GM20431 (cell line): ENCODE results near the gene FAIM2.

ENCODE experiments used
- in situ Hi-C: fragments of 300-500 bp; cut with MseI, MboI; formaldehyde crosslinking; loops from one replicate; pipeline ENCODE4 v1.15.0; 2020; ENCODE audit warnings: low sequenced_read_pairs; ENCODE audit not compliant: unreplicated experiment

The FAIM2 gene

GRCh38 chr12:49900371-49900770 lies 3.3 kb downstream of the FAIM2 start:
- in situ Hi-C loops, result no loop called here

GRCh38 chr12:49899921-49900320 lies 3.8 kb downstream of the FAIM2 start:
- in situ Hi-C loops, result no loop called here

GRCh38 chr12:49899286-49899843 lies 4.3 kb downstream of the FAIM2 start:
- in situ Hi-C loops, result no loop called here

GRCh38 chr12:49897276-49897675 lies 6.4 kb downstream of the FAIM2 start:
- in situ Hi-C loops, result no loop called here

GRCh38 chr12:49895773-49896172 lies 7.9 kb downstream of the FAIM2 start:
- in situ Hi-C loops, result no loop called here

GRCh38 chr12:49894751-49895148 lies 8.9 kb downstream of the FAIM2 start:
- in situ Hi-C loops, result no loop called here

- in situ Hi-C loops, result no loop called here
Observed at GRCh38 chr12:49893753-49894750, 9.6 kb downstream of the FAIM2 start.

- in situ Hi-C loops, result no loop called here
Observed at GRCh38 chr12:49892732-49893317, 10.9 kb downstream of the FAIM2 start.

- in situ Hi-C loops, result no loop called here
Observed at GRCh38 chr12:49892084-49892731, 11.5 kb downstream of the FAIM2 start.

GRCh38 chr12:49891476-49891875 lies 12.2 kb downstream of the FAIM2 start:
- in situ Hi-C loops, result no loop called here

GRCh38 chr12:49891012-49891411 lies 12.7 kb downstream of the FAIM2 start:
- in situ Hi-C loops, result no loop called here

- in situ Hi-C loops, result no loop called here
Observed at GRCh38 chr12:49890096-49890461, 13.6 kb downstream of the FAIM2 start.

GRCh38 chr12:49889361-49890095 lies 14.2 kb downstream of the FAIM2 start:
- in situ Hi-C loops, result no loop called here

- in situ Hi-C loops, result no loop called here
Observed at GRCh38 chr12:49888461-49889151, 15.1 kb downstream of the FAIM2 start.

GRCh38 chr12:49887536-49888401 lies 15.9 kb downstream of the FAIM2 start:
- in situ Hi-C loops, result no loop called here

- in situ Hi-C loops, result no loop called here
Observed at GRCh38 chr12:49887091-49887490, 16.6 kb downstream of the FAIM2 start.

- in situ Hi-C loops, result no loop called here
Observed at GRCh38 chr12:49885663-49886461, 17.8 kb downstream of the FAIM2 start.

GRCh38 chr12:49885118-49885517 lies 18.6 kb downstream of the FAIM2 start:
- in situ Hi-C loops, result no loop called here
